ENCODE results near the gene TK1. TPM values are rescaled to one million over a fixed set of nuclear protein-coding genes. Genes with fewer than 3 reads are reported as not detected.

TK1 gene
- polyA plus RNA-seq, 3 donors: 0.67 to 2.0 (median 1.4) TPM

GRCh38 chr17:78230996-78231935 lies 44.4 kb upstream of the TK1 start, which contains the start of gene TMEM235:
TMEM235 (plus strand) TSS chr17:78231631; CDS start chr17:78232024, 393 bp downstream.
- Histone ChIP-seq H3K27me3 (ENCODE audit: control insufficient read depth in 2 of 2, insufficient read depth in 2 of 2, low read length in 2 of 2) (peaks cover 15 to 50% of the 10 kb centered on the region in 2 donors), H3K4me3 (replicated peaks in 1 of 3; ENCODE audit: low read depth in 2 of 3, low read length in 3 of 3) (no peak within 1 kb of the TSS), H2AFZ (ENCODE audit: insufficient read depth, low read depth, low read length, poor library complexity, severe bottlenecking) (no peak within 1 kb of the TSS), H4K20me1 (ENCODE audit: insufficient read depth, low read length) (no peaks in the 10 kb centered on the region), H3K79me2 (ENCODE audit: insufficient read depth, low read length) (no peaks in the 10 kb centered on the region), H3K27ac (ENCODE audit: low read depth in 1 of 2, low read length in 2 of 2) (no peak within 1 kb of the TSS), H3K4me1 (ENCODE audit: control insufficient read depth in 1 of 2, insufficient read depth in 2 of 2, low read length in 2 of 2) (peaks cover 13 to 20% of the 10 kb centered on the region in 2 donors), H3K4me2 (replicated peaks; ENCODE audit: extremely low read depth, low read length, poor library complexity, severe bottlenecking) (no peak within 1 kb of the TSS), H3K9me3 (replicated peaks in 1 of 2; ENCODE audit: control insufficient read depth in 1 of 2, insufficient read depth in 1 of 2, low read length in 2 of 2) (peaks cover 0 to 14% of the 10 kb centered on the region in 2 donors), H3K36me3 (replicated peaks in 1 of 2; ENCODE audit: control insufficient read depth in 1 of 2, insufficient read depth in 2 of 2, low read length in 2 of 2) (no peaks in the 10 kb centered on the region), H3K9ac (ENCODE audit: insufficient read depth, low read length, poor library complexity, severe bottlenecking) (no peak within 1 kb of the TSS)
- H3K27ac Mint-ChIP-seq: no peak within 1 kb of the TSS
- WGBS (ENCODE audit: insufficient coverage): 34% methylated on average over 34 of the region's 52 CpGs
- H3K9me3 Mint-ChIP-seq: peaks cover 0 to 14% (median 4%) of the 10 kb centered on the region in 7 donors
- no peak for TF ChIP-seq CTCF (IDR thresholded peaks at IDR 0.05)
- intact Hi-C loops (cut with micrococcal nuclease): loop anchor here in 1 of 2 donors (5.0 kb wide), 1 partner anchor 129 kb away; no protein-coding TSS in a partner anchor
- peaks cover 54 to 78% (median 69%) of the 10 kb centered on the region in 3 donors for H3K27me3 Mint-ChIP-seq (ENCODE audit: low read depth in 3 of 3)
- DNase-seq: no peak
- H3K36me3 Mint-ChIP-seq: peaks cover 0 to 2% of the 10 kb centered on the region in 2 donors
- peaks cover 20% of the 10 kb centered on the region for H3K4me1 Mint-ChIP-seq
- H3K4me3 Mint-ChIP-seq: peak within 1 kb of the TSS; percentile 37 to 75

DNA sequence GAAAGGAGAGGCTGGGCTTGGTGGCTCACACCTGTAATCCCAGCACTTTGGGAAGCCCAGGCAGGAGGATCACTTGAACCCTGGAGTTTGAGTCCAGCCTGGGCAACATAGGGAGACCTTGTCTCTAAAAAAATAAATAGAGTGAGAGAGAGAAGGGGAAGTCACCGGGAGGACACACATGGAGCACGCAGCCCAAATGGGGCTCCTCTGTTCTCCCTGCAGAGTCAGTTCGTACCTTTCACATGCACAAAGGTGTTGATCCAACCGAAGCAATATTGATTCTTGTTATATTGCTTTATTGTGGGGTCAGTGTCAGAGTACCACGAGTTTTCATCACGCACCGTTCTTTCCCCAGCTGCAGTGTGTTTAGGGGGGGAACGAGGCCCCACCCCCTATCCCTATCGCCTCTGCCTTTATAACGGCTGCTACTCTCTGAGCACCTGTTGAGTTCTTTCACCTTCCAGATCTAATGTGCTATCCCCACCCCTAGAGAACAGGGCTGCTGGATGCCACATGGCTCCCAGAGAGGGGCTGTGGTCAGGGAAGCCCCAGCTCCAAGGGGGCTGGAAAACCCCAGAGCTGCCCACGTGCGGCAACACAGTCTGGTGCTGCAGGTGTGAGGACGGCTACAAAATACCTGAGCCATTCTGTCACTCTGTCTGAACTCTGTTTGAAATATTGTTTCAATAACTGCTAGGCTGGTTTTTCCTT lies 43.6 kb upstream of the TK1 start:
- peaks cover 0 to 14% of the 10 kb centered on the region in 2 donors for H3K9me3 ChIP-seq (replicated peaks in 1 of 2; ENCODE audit: control insufficient read depth in 1 of 2, insufficient read depth in 1 of 2, low read length in 2 of 2)
- DNase-seq: no peak
- H3K4me1 ChIP-seq (ENCODE audit: control insufficient read depth in 1 of 2, insufficient read depth in 2 of 2, low read length in 2 of 2): peaks cover 13 to 20% of the 10 kb centered on the region in 2 donors
- peaks cover 0 to under 1% of the 10 kb centered on the region in 2 donors for H3K36me3 ChIP-seq (replicated peaks in 1 of 2; ENCODE audit: control insufficient read depth in 1 of 2, insufficient read depth in 2 of 2, low read length in 2 of 2)
- WGBS (ENCODE audit: insufficient coverage): 82% methylated on average over 5 of the region's 13 CpGs
- H2AFZ ChIP-seq (ENCODE audit: insufficient read depth, low read depth, low read length, poor library complexity, severe bottlenecking): no peak overlapping the region
- H3K27ac ChIP-seq (ENCODE audit: low read depth in 1 of 2, low read length in 2 of 2): no peak overlapping the region
- intact Hi-C loops (cut with micrococcal nuclease): loop anchor here in 1 of 2 donors (5.0 kb wide), 1 partner anchor 128 kb away; no protein-coding TSS in a partner anchor
- no peak for TF ChIP-seq CTCF (IDR thresholded peaks at IDR 0.05)
- H3K9ac ChIP-seq (ENCODE audit: insufficient read depth, low read length, poor library complexity, severe bottlenecking): no peak overlapping the region
- Mint-ChIP-seq H3K9me3 (peaks cover 0 to 14% (median 4%) of the 10 kb centered on the region in 7 donors), H3K36me3 (peaks cover 4 to 5% of the 10 kb centered on the region in 2 donors), H3K4me1 (peaks cover 22% of the 10 kb centered on the region), H3K27me3 (ENCODE audit: low read depth in 3 of 3) (peaks cover 56 to 81% (median 70%) of the 10 kb centered on the region in 3 donors), H3K27ac (no peak overlapping the region), H3K4me3 (peak overlapping the region in 1 of 2 donors; percentile 75)
- peaks cover 15 to 53% of the 10 kb centered on the region in 2 donors for H3K27me3 ChIP-seq (ENCODE audit: control insufficient read depth in 2 of 2, insufficient read depth in 2 of 2, low read length in 2 of 2)
- H4K20me1 ChIP-seq (ENCODE audit: insufficient read depth, low read length): no peaks in the 10 kb centered on the region
- H3K4me3 ChIP-seq (replicated peaks in 1 of 3; ENCODE audit: low read depth in 2 of 3, low read length in 3 of 3): no peak overlapping the region
- H3K79me2 ChIP-seq (ENCODE audit: insufficient read depth, low read length): no peaks in the 10 kb centered on the region
- H3K4me2 ChIP-seq (replicated peaks; ENCODE audit: extremely low read depth, low read length, poor library complexity, severe bottlenecking): no peak overlapping the region
